TTC549 (cell line): ENCODE results near the gene INSYN1.
"Not testable (repeated sequence)": the region's sequence is repeated elsewhere in the genome, so short reads cannot be mapped to it uniquely, and the experiment has no call there.

Experiments used
- FAIRE-seq: peaks from 2 replicates; lab custom pipeline; 2012; peaks lifted over from hg19 to GRCh38; lab: Jason Lieb, UNC

INSYN1 gene

DNA sequence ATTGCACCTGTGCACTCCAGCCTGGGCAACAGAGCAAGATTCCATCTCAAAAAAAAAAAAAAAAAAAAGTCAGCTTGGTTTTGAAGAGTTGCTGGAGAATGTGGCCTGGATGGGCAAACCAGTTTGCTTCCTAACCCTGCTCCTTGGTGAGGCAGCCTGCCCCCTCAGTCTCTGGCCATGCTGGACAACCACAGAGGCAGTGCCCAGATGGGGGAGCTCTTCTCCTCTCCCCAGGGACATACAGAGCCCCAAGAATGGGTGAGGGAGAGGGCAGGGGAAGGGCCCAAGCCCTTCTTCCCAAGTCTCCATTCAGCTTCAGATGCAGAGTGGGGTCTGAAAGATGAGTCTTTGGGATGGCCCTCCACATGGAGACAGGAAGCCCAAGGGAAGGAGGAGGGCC is 41.0 kb downstream of the INSYN1 start:
- no peak for FAIRE-seq

DNA sequence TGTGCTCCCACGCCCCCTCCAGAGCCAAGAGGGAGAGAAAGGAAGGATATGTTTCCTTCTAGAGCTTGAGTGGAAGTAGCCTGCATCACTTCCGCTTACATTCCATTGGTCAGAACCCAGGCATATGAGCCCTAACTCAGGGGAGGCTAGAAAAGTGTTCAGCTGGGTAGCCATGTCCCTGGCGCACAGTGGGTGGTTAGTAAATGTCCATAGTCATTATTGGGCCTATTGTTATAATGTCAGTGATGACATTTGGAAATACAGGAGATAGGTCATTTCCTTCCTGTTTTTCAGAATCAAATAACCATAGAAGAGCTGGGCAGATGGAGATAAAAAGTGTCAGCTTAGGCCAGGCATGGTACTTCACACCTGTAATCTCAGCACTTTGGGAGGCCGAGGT is 41.6 kb downstream of the INSYN1 start:
- FAIRE-seq: no peak

DNA sequence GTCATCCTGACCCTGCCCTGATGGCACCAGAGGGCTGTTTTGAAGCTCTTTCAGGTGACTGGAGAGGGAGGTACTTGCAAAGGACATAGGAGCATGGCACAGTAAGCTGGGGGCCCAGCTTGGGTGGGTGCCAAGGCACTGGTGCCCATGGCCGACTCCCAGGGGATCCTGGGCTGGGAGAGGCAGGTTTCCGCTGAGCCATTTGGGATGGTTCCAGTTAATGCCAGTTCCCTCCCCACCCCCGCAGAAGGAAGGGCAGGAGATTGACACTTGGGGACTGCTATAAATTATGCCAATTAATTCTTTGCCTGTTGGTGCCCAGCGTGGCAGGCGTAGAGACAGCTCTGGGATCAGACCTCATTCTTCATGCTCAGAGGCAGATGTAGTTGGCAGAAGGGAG is 42.8 kb downstream of the INSYN1 start:
- no peak for FAIRE-seq

- no peak for FAIRE-seq
These were observed 43.5 kb downstream of the INSYN1 start for GRCh38 chr15:73709686-73710085.

GRCh38 chr15:73709241-73709640 is 43.9 kb downstream of the INSYN1 start:
- FAIRE-seq: no peak

GRCh38 chr15:73708691-73709090 is 44.5 kb downstream of the INSYN1 start:
- FAIRE-seq: no peak

DNA sequence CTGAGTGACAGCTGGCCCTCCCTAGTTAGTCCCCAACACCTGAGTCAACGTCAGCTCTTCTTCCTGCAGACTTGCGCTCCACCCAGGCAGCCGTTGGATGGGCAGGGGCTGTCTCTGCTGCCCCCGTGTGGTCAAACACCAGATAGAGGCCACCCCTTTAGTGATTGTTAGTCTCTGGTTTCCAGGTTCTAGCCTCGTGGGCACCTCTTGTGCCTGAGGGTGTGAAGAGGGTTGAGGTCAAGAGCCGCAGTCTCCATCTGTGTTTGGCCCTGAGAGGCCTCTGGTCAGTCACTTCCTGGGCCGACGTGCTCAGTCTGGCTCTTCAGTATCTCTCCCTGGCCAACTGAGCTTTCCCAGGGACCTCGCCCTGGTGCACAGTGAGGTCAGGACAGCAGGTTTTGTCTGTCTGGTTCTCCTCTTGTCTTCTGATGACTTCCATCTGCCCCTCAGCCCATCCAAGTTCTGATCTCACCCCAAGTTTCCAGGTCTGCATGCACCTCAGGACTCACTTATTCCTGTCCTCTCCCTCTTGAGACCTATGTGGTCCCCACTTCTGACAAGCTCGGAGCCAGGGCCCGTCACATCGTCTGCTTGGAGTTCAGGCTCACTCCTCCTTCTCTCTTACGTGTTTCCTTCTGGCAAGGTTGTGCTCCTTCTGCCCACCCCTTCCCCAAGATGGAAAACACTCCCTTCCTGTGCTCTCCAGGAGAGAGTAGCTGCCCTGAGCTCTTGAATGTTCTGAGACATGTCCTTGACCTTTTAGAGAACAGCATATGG is 48.1 kb downstream of the INSYN1 start:
- no peak for FAIRE-seq

- not testable (repeated sequence) for FAIRE-seq
These were observed 48.8 kb downstream of the INSYN1 start for GRCh38 chr15:73704142-73704868.

- FAIRE-seq: not testable (repeated sequence)
These were observed 49.5 kb downstream of the INSYN1 start for GRCh38 chr15:73703601-73704000.

GRCh38 chr15:73702311-73703239 is 50.6 kb downstream of the INSYN1 start:
- FAIRE-seq: not testable (repeated sequence)

GRCh38 chr15:73700041-73700842 is 52.9 kb downstream of the INSYN1 start:
- FAIRE-seq: peak; percentile 45

DNA sequence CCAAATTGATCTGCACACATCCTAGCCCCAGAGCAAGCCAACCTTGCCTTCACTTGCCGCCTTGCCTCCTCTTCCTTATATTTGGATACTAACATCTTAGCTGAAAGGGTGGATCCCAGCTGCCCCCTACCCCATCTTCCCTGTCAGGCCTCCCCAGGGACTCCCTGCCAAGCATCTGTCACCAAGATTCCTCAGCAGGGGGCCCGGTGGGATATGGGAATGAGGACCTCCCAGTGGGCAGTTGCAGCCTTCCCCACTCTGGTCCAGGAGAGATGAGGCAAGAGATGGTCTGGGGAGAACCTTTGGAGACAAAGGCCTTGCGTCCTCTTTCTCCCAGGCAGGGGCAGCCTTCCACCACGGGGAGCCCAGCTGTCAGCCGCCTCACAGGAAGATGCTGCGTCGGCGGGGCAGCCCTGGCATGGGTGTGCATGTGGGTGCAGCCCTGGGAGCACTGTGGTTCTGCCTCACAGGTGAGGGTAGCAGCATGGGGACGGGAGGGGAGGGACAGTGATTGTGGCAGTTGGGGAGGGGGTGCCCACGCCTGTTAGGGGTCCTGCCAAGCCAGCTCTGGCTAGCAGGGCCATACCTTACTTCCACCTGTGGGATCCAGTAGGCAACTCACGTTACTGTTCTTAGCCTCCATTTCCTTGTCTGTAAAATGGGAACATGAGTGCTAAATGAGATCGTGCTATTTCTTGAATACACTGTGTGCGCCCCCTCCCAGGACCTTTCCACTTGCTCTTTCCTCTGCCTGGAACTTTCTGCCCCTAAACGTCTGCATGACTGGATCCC is 53.7 kb downstream of the INSYN1 start:
- FAIRE-seq: no peak

DNA sequence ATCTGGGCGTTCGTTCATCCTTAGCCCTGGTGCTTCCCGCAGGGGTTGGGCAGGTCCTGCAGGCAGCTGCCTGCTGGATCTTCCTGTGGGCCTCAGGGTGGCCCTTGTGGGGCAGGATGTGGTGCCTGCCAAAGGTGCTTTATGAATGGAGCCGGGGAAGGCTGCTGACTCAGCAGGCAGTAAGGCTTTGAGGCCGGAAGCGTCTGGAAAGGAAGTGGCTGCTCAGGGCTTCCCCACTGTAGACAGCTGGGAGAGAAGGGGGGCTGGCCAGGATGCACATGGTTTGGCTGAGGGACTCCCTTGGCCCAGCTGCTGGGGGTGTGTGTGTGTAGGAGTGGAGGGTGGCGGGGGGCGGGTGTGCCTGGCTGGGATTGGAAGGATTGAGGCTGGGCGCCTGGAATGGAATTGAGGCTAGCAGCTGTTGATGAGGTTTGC is 56.1 kb downstream of the INSYN1 start:
- no peak for FAIRE-seq

- FAIRE-seq: no peak
These were observed 56.5 kb downstream of the INSYN1 start for GRCh38 chr15:73696641-73697001.

DNA sequence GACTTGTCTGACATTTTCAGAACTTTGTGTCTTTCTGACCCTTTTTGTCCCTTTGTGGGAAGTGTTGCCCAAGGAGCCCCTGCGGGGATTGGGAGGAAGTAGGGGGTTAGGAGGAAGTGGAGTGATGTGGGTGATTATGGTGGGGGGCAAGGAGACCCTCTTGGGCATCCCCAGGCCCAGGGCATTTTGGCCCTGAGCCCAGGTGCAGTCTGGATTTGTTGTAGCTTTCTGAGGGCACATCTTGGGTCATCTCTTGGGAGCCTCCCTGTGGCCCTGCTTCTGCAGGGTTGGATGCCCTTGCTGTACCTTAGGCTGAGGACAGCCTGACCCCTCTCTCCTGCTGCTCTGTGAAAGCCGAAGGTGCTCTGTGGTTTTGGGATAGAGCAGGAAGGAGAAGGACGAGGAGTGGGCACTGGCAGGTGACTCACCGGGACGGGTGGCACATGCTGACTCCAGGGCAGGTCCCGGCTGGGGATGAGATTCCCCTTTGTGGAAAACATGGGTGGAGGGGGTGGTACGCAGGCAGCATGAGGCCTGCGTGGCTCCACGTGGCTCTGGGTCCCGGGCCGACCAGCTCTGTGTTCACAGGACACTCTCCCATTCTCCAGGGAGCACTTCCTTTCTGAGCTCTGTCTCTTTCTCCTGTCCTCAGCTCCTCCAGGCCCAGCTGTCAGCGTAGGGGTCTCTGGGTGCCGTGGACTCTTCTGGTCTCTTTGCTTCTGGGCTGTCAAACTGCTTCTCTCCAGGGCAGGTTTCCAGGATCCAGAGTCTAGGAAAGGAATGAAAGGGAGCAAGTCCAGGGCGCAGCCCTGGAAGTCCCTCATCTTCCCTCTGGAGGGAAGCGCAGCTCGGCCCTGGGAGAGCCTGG is 57.1 kb downstream of the INSYN1 start:
- FAIRE-seq: no peak

DNA sequence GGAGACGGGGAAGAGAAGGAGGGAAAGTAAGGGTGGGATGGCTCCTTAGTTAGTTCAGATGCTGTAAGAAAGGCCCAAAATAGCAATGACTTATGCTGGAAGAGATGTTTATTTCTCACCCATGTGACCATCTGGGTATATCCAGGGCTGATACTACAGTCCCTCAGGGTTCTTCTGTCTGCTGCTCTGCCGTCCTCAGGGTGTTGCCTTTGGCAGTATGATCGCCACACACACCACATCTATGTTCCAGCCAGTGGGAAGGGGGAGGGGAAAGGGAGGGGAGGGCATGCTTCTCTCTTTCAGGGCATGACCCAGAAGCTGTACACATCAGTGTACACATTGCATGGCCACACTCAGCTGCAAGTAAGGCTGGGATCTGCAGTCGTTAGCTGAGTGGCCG is 58.7 kb downstream of the INSYN1 start:
- no peak for FAIRE-seq

DNA sequence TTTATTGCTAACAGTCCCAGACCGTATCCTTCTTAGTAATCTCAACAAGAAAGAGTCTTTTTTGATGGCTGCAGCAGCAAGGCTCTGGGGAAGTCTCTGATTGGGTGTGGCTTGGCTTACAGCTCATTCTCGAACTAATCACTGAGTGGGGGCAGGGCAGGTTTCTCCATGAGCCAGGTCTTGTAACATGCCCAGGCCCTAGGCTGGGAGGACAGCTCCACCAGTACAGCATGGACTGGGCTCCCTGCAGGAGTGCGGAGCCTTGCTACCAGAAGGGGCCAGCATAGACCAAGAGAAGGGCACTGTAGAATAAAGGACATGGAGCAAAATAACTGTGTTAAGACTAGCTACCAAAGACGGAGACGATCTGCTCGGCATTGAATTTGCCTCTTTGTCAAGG is 61.8 kb downstream of the INSYN1 start:
- no peak for FAIRE-seq

DNA sequence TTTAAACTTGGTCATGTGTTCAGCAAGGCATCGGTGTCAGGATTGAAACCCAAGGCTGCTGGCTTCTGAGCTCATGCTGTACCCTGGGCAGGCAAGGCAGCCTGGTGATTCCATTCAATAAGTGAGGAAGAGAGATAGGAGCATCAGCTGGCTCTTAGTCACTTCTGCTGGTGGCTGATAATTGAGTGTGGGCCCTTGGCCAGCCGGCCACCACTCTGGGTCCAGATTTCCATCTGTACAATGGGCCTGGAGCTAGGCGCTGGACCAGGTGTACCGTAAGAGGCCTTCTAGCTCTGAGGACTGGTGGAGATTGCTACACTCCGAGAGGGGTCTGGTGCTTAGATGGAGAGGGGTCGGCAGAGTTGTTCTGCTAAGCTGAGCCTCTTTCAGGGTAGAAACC is 64.7 kb downstream of the INSYN1 start:
- no peak for FAIRE-seq

DNA sequence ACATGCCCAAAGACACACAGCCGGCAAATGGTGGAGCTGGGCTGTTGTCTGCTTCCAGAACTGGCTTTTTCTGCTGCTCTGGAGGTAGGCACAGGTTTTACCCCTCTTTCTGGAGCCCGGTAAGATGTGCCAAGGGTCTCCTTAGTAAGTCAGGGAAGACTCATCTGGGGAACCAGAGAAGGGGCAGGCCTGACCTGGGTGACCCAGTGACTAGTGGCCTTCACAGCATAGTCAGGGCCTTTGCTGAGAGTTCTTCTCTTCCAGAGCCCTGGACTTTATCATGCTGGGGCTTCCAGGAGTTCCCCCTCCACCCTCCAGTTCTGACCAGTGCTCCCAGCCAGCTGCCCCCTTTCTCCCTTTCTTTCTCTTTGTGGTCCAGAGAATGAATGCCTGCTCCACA is 65.8 kb downstream of the INSYN1 start:
- FAIRE-seq: no peak

- no peak for FAIRE-seq
These were observed 66.3 kb downstream of the INSYN1 start for GRCh38 chr15:73686781-73687256.
